ENCODE data around the gene ADAMTSL3. TPM values are rescaled to one million over a fixed set of nuclear protein-coding genes. Genes with fewer than 3 reads are reported as not detected.
A peak's percentile ranks its signal among the peaks of the same experiment; 100 is the strongest.

The ADAMTSL3 gene
- total and polyA plus RNA-seq, 8 donors: 0.54 to 19.2 (median 6.1) TPM

DNA sequence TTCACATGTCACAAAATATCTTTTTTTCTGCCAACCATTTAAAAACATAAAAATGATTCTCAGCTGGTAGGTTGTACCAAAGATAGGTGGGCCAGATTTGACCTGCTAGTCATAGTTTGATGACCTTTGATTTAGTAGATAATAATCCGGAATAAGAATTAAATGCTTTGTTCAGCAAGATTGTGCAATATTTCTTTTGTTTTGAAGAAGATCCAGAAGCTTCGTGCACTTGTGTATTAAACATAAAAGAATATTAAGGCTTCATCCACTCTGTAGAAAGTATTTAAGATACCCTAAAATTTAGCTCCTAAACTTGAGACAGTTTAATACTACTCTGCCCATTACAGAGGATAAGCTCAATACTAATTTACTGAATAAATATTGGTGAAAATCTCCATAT, 258.4 kb downstream of the ADAMTSL3 start:
- Histone ChIP-seq H3K27me3 (no peaks in the 10 kb centered on the region), H3K36me3 (no peaks in the 10 kb centered on the region), H3K4me1 (no peaks in the 10 kb centered on the region), H3K4me3 (no peak overlapping the region), H3K27ac (no peak overlapping the region), H3K9me3 (no peaks in the 10 kb centered on the region)
- 72 to 75% methylated on average over 2 of the region's 2 CpGs for WGBS, 2 donors
- ATAC-seq: no peak
- DNase-seq: no peak
- intact Hi-C loops (cut with DNase I): no loop called here
- TF ChIP-seq, protein P1, sequence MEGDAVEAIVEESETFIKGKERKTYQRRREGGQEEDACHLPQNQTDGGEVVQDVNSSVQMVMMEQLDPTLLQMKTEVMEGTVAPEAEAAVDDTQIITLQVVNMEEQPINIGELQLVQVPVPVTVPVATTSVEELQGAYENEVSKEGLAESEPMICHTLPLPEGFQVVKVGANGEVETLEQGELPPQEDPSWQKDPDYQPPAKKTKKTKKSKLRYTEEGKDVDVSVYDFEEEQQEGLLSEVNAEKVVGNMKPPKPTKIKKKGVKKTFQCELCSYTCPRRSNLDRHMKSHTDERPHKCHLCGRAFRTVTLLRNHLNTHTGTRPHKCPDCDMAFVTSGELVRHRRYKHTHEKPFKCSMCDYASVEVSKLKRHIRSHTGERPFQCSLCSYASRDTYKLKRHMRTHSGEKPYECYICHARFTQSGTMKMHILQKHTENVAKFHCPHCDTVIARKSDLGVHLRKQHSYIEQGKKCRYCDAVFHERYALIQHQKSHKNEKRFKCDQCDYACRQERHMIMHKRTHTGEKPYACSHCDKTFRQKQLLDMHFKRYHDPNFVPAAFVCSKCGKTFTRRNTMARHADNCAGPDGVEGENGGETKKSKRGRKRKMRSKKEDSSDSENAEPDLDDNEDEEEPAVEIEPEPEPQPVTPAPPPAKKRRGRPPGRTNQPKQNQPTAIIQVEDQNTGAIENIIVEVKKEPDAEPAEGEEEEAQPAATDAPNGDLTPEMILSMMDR (IDR thresholded peaks at IDR 0.05): no peak
- FAIRE-seq: no peak

DNA sequence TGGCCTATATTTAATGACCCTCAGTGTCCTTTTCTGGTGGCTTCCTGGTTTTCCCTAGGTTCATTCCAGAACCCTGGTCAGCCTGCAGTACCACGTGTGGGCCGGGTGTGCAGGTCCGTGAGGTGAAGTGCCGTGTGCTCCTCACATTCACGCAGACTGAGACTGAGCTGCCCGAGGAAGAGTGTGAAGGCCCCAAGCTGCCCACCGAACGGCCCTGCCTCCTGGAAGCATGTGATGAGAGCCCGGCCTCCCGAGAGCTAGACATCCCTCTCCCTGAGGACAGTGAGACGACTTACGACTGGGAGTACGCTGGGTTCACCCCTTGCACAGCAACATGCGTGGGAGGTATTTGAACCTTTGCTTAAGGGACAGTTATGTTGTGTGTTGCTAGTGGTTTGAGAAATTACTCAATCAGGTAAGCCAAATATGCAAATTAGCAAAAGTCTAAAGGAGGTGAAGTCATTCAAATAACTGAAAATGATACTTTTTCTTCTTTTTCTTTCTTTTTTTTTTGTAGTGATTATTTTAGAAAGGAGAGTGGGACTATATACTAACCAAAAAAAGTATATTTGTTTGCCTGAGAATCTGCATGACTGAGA, 259.2 kb downstream of the ADAMTSL3 start:
- intact Hi-C loops (cut with DNase I): no loop called here
- no peaks in the 10 kb centered on the region for H3K27me3 ChIP-seq
- WGBS, 2 donors: 94 to 96% methylated on average over 14 of the region's 14 CpGs
- ATAC-seq (no peak), FAIRE-seq (no peak), DNase-seq (no peak)
- TF ChIP-seq, protein P1 (IDR thresholded peaks at IDR 0.05): no peak
- H3K4me1 ChIP-seq: peaks cover 0 to 5% (median 0%) of the 10 kb centered on the region in 3 donors
- no peaks in the 10 kb centered on the region for H3K9me3 ChIP-seq
- no peak overlapping the region for H3K27ac ChIP-seq
- H3K36me3 ChIP-seq: no peaks in the 10 kb centered on the region
- no peak overlapping the region for H3K4me3 ChIP-seq

DNA sequence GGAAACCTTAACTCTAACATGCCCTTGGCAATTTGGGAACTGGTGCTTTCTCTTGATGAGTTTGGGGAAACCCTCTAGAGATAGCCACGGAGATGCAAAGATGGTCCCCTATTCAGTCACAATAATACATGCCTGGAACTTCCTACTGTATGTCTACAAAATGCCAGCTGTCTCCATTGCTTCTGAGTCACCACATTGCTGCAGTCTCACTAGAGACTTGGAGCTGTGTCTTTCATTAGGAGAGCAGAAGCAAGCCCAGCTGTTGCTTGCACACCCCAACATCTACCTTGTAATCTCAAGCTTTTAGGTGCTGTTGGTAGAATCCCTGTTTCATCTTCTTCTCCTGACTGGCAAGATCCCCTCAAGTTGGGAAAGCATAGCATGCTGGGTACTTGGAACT, 261.0 kb downstream of the ADAMTSL3 start:
- FAIRE-seq (no peak), ATAC-seq (no peak), DNase-seq (no peak)
- Histone ChIP-seq H3K36me3 (no peaks in the 10 kb centered on the region), H3K27ac (no peak overlapping the region), H3K4me1 (peaks cover 0 to 5% (median 0%) of the 10 kb centered on the region in 3 donors), H3K4me3 (no peak overlapping the region), H3K9me3 (no peaks in the 10 kb centered on the region), H3K27me3 (no peaks in the 10 kb centered on the region)
- intact Hi-C loops (cut with DNase I): no loop called here
- 85 to 90% methylated on average over 1 of the region's 1 CpG for WGBS, 2 donors
- TF ChIP-seq, protein P1 (IDR thresholded peaks at IDR 0.05): no peak

DNA sequence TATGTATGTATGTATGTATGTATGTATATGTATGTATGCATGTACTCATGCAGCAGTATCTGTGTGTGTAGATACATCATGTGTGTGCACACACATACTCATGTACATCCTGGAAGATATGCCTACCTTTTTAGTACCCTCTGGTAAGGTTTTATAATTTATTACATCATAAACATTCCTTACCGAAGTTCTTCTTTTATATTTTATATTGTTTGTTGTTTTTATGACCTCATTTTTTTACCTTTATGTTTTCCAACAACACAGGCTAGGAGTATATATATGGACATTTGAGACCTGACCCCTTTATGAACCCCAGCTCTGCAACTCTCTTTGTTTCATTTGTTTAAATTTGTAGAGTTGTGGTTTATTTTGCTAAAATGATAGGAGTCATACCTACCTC, 263.5 kb downstream of the ADAMTSL3 start:
- FAIRE-seq (no peak), DNase-seq (no peak), ATAC-seq (no peak)
- 52 to 92% methylated on average over 1 of the region's 1 CpG for WGBS, 2 donors
- Histone ChIP-seq H3K27me3 (no peaks in the 10 kb centered on the region), H3K4me3 (no peak overlapping the region), H3K9me3 (no peaks in the 10 kb centered on the region), H3K27ac (no peak overlapping the region), H3K36me3 (no peaks in the 10 kb centered on the region), H3K4me1 (peaks cover 0 to 5% (median 0%) of the 10 kb centered on the region in 3 donors)
- intact Hi-C loops (cut with DNase I): no loop called here
- TF ChIP-seq, protein P1 (IDR thresholded peaks at IDR 0.05): no peak

DNA sequence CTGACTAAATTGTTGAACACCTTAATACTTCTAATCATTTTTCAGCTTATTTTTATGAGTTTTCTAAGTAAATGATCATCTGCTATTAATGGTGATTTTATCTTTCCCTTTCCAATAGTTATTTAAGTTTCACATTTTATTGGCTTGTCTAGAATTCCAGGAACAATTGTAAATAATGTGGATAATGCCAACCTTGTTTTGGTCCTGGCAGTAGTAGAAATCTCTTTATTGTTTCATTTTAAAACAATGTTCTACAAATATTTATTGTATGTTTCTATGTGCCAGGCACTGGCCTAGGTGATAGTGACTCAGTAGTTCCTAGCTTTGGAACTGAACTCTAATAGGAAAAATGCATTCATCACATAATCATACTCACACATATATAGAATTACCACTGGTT, 264.1 kb downstream of the ADAMTSL3 start:
- Histone ChIP-seq H3K4me1 (peaks cover 0 to 5% (median 0%) of the 10 kb centered on the region in 3 donors), H3K27me3 (no peaks in the 10 kb centered on the region), H3K36me3 (no peaks in the 10 kb centered on the region), H3K4me3 (no peak overlapping the region), H3K27ac (no peak overlapping the region), H3K9me3 (no peaks in the 10 kb centered on the region)
- intact Hi-C loops (cut with DNase I): no loop called here
- no peak for FAIRE-seq
- ATAC-seq: peak in 1 of 4 donors; percentile 47
- DNase-seq: no peak
- TF ChIP-seq, protein P1 (IDR thresholded peaks at IDR 0.05): no peak
